Measurements from ENCODE around the gene HTR4. TPM values are rescaled to one million over a fixed set of nuclear protein-coding genes. Genes with fewer than 3 reads are reported as not detected.

Gene HTR4
- total RNA-seq (1 to 10 TPM in 1 of 10 donors, under 1 TPM in 8, not detected in 1; 0.23 to 1.1 (median 0.40) TPM), polyA plus RNA-seq (under 1 TPM in 1 of 2 donors, not detected in 1; 0.16 TPM)
- long read RNA-seq, donor 1: 0 reads
- long read RNA-seq, donor 2, partial matches to known transcripts: 0 of 2 reads
- long read RNA-seq, donor 2, other reads (novel, unspliced or antisense): 2 of 2 reads
- long read RNA-seq, donor 3, partial matches to known transcripts: 0 of 1 reads
- long read RNA-seq, donor 3, other reads (novel, unspliced or antisense): 1 of 1 reads

DNA sequence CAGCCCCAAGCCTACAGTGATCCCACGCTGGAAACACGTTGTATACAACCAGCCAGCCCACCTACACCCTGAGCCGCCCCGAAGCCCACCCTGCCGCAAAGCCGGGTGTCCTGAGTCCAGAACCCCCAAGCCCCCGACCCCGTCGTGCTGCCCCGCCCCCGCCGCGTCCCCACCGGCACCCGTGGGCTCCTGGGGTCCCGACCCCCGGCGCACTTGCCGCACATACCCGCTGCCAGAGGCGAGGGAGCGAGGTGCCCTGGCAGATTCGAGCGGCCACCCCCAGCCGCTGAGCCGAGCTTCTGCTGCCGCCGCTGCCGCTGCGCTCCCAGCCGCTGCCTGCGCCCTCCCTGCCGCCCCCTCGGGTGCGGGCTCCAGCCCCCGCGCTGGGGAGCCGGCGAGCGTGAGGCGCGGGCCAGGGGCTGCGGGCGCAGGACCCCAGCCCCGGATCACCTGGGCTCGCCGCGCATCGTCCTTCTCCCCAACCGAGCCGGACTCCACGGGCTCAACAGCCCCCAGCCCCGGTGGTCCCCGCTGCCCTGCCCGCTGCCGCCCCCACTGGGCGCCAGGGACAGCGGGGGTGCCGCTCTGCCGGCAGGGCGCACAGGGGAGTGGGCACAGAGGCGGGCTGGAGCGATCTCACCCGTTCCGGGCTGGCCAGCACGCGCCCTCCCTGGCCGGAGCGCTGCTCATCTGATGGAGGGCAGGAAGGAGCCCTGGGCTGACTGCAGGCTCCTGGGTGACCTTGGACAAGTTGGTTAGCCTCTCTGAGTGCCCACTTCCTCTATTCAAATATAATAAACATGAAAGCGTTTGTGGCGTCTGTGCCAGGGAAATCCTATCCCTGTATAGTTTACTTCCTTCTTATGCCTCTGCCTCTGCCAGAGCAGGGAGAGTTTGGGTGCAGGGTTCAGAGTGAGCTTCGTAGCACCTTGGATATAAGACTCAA, at the start of gene HTR4:
Gene HTR4 (minus strand): TSS at position 692 of the 946 bp plus-strand sequence. CDS start 17,513 bp downstream, outside the sequence.
- Histone ChIP-seq H3K4me3 (peak within 1 kb of the TSS in 9 of 10 donors; percentile 34 to 58 (median 47)), H3K9me3 (no peaks in the 10 kb centered on the region), H3K4me1 (peaks cover 0 to 4% (median 0%) of the 10 kb centered on the region in 9 donors), H3K36me3 (no peaks in the 10 kb centered on the region), H3K27me3 (peaks cover 0 to 55% (median 39%) of the 10 kb centered on the region in 7 donors), H3K27ac (peak within 1 kb of the TSS in 2 of 10 donors; percentile 19 to 72)
- TF ChIP-seq, protein P1, sequence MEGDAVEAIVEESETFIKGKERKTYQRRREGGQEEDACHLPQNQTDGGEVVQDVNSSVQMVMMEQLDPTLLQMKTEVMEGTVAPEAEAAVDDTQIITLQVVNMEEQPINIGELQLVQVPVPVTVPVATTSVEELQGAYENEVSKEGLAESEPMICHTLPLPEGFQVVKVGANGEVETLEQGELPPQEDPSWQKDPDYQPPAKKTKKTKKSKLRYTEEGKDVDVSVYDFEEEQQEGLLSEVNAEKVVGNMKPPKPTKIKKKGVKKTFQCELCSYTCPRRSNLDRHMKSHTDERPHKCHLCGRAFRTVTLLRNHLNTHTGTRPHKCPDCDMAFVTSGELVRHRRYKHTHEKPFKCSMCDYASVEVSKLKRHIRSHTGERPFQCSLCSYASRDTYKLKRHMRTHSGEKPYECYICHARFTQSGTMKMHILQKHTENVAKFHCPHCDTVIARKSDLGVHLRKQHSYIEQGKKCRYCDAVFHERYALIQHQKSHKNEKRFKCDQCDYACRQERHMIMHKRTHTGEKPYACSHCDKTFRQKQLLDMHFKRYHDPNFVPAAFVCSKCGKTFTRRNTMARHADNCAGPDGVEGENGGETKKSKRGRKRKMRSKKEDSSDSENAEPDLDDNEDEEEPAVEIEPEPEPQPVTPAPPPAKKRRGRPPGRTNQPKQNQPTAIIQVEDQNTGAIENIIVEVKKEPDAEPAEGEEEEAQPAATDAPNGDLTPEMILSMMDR (IDR thresholded peaks at IDR 0.05): no peak
- WGBS, 2 donors: 5% methylated on average over 64 to 72 of the region's 72 CpGs
- peak in 4 of 8 donors; percentile 38 to 52 (median 42) for ATAC-seq
- peak in 1 of 2 donors; percentile 23 for DNase-seq
- intact Hi-C loops (cut with DNase I): no loop called here

GRCh38 chr5:148702019-148702596, 47.8 kb upstream of the HTR4 start:
- Histone ChIP-seq H3K4me1 (no peaks in the 10 kb centered on the region), H3K27ac (no peak overlapping the region), H3K4me3 (no peak overlapping the region), H3K36me3 (no peaks in the 10 kb centered on the region), H3K9me3 (peaks cover 0 to 23% (median 5%) of the 10 kb centered on the region in 11 donors), H3K27me3 (no peaks in the 10 kb centered on the region)
- ATAC-seq (no peak), DNase-seq (no peak)
- intact Hi-C loops (cut with DNase I): loop anchor here in 1 of 10 donors (10.0 kb wide), 1 partner anchor 227 kb away; no protein-coding TSS in a partner anchor
- TF ChIP-seq, protein P1 (IDR thresholded peaks at IDR 0.05): no peak

- Histone ChIP-seq H3K9me3 (peaks cover 0 to 23% (median 5%) of the 10 kb centered on the region in 11 donors), H3K4me3 (no peak overlapping the region), H3K36me3 (no peaks in the 10 kb centered on the region), H3K4me1 (no peaks in the 10 kb centered on the region), H3K27me3 (no peaks in the 10 kb centered on the region), H3K27ac (no peak overlapping the region)
- TF ChIP-seq, protein P1 (IDR thresholded peaks at IDR 0.05): no peak
- DNase-seq (no peak), ATAC-seq (no peak)
- intact Hi-C loops (cut with DNase I): no loop called here
- 57 to 62% methylated on average over 3 of the region's 3 CpGs for WGBS, 2 donors
These were observed 44.7 kb upstream of the HTR4 start for GRCh38 chr5:148699028-148699427.

GRCh38 chr5:148697809-148698196, 43.5 kb upstream of the HTR4 start:
- TF ChIP-seq, protein P1 (IDR thresholded peaks at IDR 0.05): no peak
- H3K9me3 ChIP-seq: peaks cover 0 to 21% (median 5%) of the 10 kb centered on the region in 11 donors
- H3K4me3 ChIP-seq: no peak overlapping the region
- intact Hi-C loops (cut with DNase I): no loop called here
- no peak for DNase-seq
- ATAC-seq: no peak
- 65 to 66% methylated on average over 2 of the region's 2 CpGs for WGBS, 2 donors
- H3K27ac ChIP-seq: peak overlapping the region in 1 of 10 donors; percentile 8
- no peaks in the 10 kb centered on the region for H3K4me1 ChIP-seq
- no peaks in the 10 kb centered on the region for H3K36me3 ChIP-seq
- no peaks in the 10 kb centered on the region for H3K27me3 ChIP-seq
